T47D (cell line): Measurements from ENCODE around the gene COBL.
"Not testable (repeated sequence)": the region's sequence is repeated elsewhere in the genome, so short reads cannot be mapped to it uniquely, and the experiment has no call there.

ENCODE experiments used
- DNase-seq, 2 experiments: peaks; one replicate each; pipeline versions ENCODE4 v3.0.0 to v3.0.0-alpha.2; 2011 to 2012; ENCODE audit warnings: low read depth in 1 of 2, low spot score in 1 of 2
- JUND ChIP-seq: IDR thresholded peaks from 2 replicates; pipeline ENCODE4 v1.6.1; 2012; ENCODE audit warnings: low read depth
- in situ Hi-C: cut with HindIII; loops from 2 replicates; pipeline ENCODE4 v1.10.0; 2016; ENCODE audit warnings: low sequenced_read_pairs, low pct_unique_long_range_greater_than_20kb

Gene COBL

GRCh38 chr7:50994753-50995319 lies 321.8 kb downstream of the COBL start:
- DNase-seq = no peak
- no peak for TF ChIP-seq JUND
- in situ Hi-C loops = no loop called here

GRCh38 chr7:50990214-50990613 lies 326.4 kb downstream of the COBL start:
- in situ Hi-C loops, DNase-seq: not testable (repeated sequence)

GRCh38 chr7:50988988-50989387 lies 327.6 kb downstream of the COBL start:
- no peak for TF ChIP-seq JUND
- DNase-seq = no peak
- in situ Hi-C loops = no loop called here

GRCh38 chr7:50988465-50988864 lies 328.1 kb downstream of the COBL start:
- DNase-seq = no peak
- no peak for TF ChIP-seq JUND
- in situ Hi-C loops = no loop called here

- in situ Hi-C loops = no loop called here
- no peak for TF ChIP-seq JUND
- DNase-seq = no peak
Measured at GRCh38 chr7:50985096-50985495, 331.5 kb downstream of the COBL start.

- DNase-seq = no peak
- in situ Hi-C loops = no loop called here
- no peak for TF ChIP-seq JUND
Measured at GRCh38 chr7:50983850-50984249, 332.8 kb downstream of the COBL start.

GRCh38 chr7:50982626-50983025 lies 334.0 kb downstream of the COBL start:
- no peak for DNase-seq
- in situ Hi-C loops = no loop called here
- no peak for TF ChIP-seq JUND

GRCh38 chr7:50981743-50982142 lies 334.9 kb downstream of the COBL start:
- in situ Hi-C loops = no loop called here
- TF ChIP-seq JUND = no peak

GRCh38 chr7:50980411-50980810 lies 336.2 kb downstream of the COBL start:
- in situ Hi-C loops = no loop called here
- DNase-seq = no peak
- TF ChIP-seq JUND = no peak

More at GRCh38 chr7:50981743-50982142, 334.9 kb downstream of the COBL start:
- DNase-seq = peak in 1 of 2 experiments; percentile 28

- no peak for TF ChIP-seq JUND
- DNase-seq = no peak
- in situ Hi-C loops = no loop called here
Measured at GRCh38 chr7:50978633-50979215, 337.9 kb downstream of the COBL start.

- no peak for TF ChIP-seq JUND
- DNase-seq = no peak
- in situ Hi-C loops = no loop called here
Measured at GRCh38 chr7:50977421-50977820, 339.2 kb downstream of the COBL start.

GRCh38 chr7:50976064-50976463 lies 340.5 kb downstream of the COBL start:
- no peak for TF ChIP-seq JUND
- DNase-seq = no peak
- in situ Hi-C loops = no loop called here

- no peak for DNase-seq
- in situ Hi-C loops = no loop called here
- TF ChIP-seq JUND = no peak
Measured at GRCh38 chr7:50974240-50974639, 342.4 kb downstream of the COBL start.

- DNase-seq = no peak
- in situ Hi-C loops = no loop called here
- TF ChIP-seq JUND = no peak
Measured at GRCh38 chr7:50973814-50974213, 342.8 kb downstream of the COBL start.
